ENCODE data around the gene TMEM182. TPM values are rescaled to one million over a fixed set of nuclear protein-coding genes. Genes with fewer than 3 reads are reported as not detected.

The TMEM182 gene
- total RNA-seq, 4 donors from 2014 or later: 2.3 to 3.3 (median 2.8) TPM

- Histone ChIP-seq H3K4me3 (replicated peaks in 1 of 3) (no peak overlapping the region), H3K27ac (no peak overlapping the region), H3K9me3 (no peaks in the 10 kb centered on the region), H3K27me3 (no peaks in the 10 kb centered on the region), H3K4me1 (no peaks in the 10 kb centered on the region), H3K36me3 (no peaks in the 10 kb centered on the region)
- no peak for TF ChIP-seq CTCF (IDR thresholded peaks at IDR 0.05)
- TF ChIP-seq POLR2A (IDR thresholded peaks at IDR 0.05): no peak
- DNase-seq: no peak
- intact Hi-C loops (cut with DNase I): no loop called here
- WGBS, 2 donors: 87 to 91% methylated on average over 3 of the region's 3 CpGs
These were observed 28.2 kb downstream of the TMEM182 start for GRCh38 chr2:102790091-102790455.

DNA sequence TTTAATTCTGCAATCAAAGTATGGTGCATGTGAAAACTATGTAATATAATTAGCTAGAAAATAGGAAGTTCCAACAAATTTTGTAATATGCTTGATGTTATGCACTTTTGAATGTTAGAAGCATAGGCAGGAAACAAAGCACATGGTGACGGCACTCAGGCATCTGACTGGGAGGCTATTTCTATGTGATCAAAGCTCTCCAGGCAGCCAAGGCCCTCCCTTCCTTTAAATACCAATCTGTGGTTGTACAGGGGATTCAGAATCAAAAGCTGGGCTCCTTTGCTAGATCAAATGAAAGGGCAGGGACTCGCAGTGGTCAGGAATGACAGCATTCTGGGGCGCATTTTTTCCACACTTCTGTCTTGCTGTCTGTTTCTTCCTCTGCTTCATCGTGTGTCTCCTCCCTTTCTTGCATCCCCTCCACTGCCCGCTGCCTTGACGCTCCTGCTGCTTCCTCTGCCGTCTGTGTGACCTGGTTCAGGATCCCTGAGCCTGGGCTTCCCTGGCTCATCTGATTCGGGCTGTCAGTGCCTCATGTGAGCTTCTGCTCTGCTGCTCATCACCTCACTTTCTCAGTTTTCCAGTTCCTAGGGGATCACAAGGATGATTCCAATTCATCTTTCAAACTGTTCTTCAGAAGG is 30.9 kb downstream of the TMEM182 start:
- H3K9me3 ChIP-seq: no peaks in the 10 kb centered on the region
- TF ChIP-seq POLR2A (IDR thresholded peaks at IDR 0.05) (no peak), CTCF (IDR thresholded peaks at IDR 0.05) (no peak)
- H3K27ac ChIP-seq: no peak overlapping the region
- intact Hi-C loops (cut with DNase I): no loop called here
- H3K27me3 ChIP-seq: no peaks in the 10 kb centered on the region
- DNase-seq: no peak
- H3K4me3 ChIP-seq (replicated peaks in 1 of 3): no peak overlapping the region
- H3K36me3 ChIP-seq: no peaks in the 10 kb centered on the region
- no peaks in the 10 kb centered on the region for H3K4me1 ChIP-seq
- WGBS, 2 donors: 83 to 86% methylated on average over 8 of the region's 8 CpGs

- intact Hi-C loops (cut with DNase I): no loop called here
- H3K27me3 ChIP-seq: no peaks in the 10 kb centered on the region
- H3K36me3 ChIP-seq: no peaks in the 10 kb centered on the region
- TF ChIP-seq CTCF (IDR thresholded peaks at IDR 0.05): no peak
- WGBS, 2 donors: 86 to 92% methylated on average over 4 of the region's 4 CpGs
- no peaks in the 10 kb centered on the region for H3K9me3 ChIP-seq
- H3K4me1 ChIP-seq: no peaks in the 10 kb centered on the region
- DNase-seq: no peak
- H3K27ac ChIP-seq: no peak overlapping the region
- no peak overlapping the region for H3K4me3 ChIP-seq (replicated peaks in 1 of 3)
These were observed 33.8 kb downstream of the TMEM182 start for GRCh38 chr2:102795641-102796040.

DNA sequence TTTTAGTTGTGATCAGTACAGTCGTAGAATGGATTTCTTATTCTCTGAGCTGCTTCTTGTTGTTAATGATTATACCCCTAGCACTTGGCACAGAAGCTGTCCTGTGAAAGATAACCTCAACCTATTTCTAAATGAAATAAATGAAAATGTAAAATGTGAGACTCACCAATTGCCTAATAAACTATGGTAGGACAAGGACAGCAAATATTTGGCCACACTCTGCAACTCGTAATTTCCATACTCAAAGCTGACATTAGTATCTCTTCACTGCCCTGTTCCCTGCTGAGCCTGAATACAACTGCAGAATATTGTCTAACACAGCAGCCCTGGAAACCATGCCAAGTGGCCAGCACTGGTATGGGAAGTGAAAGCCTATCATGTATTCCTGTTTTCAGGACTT is 34.5 kb downstream of the TMEM182 start:
- Histone ChIP-seq H3K4me3 (replicated peaks in 1 of 3) (no peak overlapping the region), H3K4me1 (no peaks in the 10 kb centered on the region), H3K27me3 (no peaks in the 10 kb centered on the region), H3K27ac (no peak overlapping the region), H3K36me3 (no peaks in the 10 kb centered on the region), H3K9me3 (no peaks in the 10 kb centered on the region)
- TF ChIP-seq CTCF (IDR thresholded peaks at IDR 0.05) (no peak), POLR2A (IDR thresholded peaks at IDR 0.05) (no peak)
- no peak for DNase-seq
- intact Hi-C loops (cut with DNase I): no loop called here
- WGBS, 2 donors: 96 to 97% methylated on average over 2 of the region's 2 CpGs

DNA sequence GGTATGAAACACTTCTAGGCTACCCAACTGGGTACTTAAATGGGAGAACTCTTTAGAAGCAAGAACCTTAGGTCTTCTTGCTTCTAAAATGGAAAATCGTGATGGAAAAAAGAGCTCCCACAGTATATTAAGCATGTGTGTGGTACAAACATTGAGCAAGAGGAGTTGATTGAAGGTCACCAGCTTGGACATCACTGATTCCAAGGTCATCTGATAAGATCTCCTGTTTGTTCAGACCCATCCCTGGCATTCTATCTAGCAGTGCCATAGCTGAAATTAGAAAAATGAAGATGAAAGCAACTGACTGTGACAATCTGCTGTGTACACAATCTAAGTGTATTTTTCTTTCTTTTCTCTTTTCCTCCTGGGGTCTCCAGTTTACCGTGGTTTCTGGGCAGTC is 35.7 kb downstream of the TMEM182 start:
- TF ChIP-seq CTCF (IDR thresholded peaks at IDR 0.05): no peak
- no peak for TF ChIP-seq POLR2A (IDR thresholded peaks at IDR 0.05)
- H3K27ac ChIP-seq: no peak overlapping the region
- no peak overlapping the region for H3K4me3 ChIP-seq (replicated peaks in 1 of 3)
- H3K4me1 ChIP-seq: no peaks in the 10 kb centered on the region
- H3K36me3 ChIP-seq: no peaks in the 10 kb centered on the region
- WGBS, 2 donors: 93 to 97% methylated on average over 2 of the region's 2 CpGs
- intact Hi-C loops (cut with DNase I): no loop called here
- no peaks in the 10 kb centered on the region for H3K9me3 ChIP-seq
- no peak for DNase-seq
- H3K27me3 ChIP-seq: no peaks in the 10 kb centered on the region
